Common myeloid progenitor, CD34-positive (primary cell): Measurements from ENCODE around the gene PLPPR1.

Experiments used
- CTCF ChIA-PET: fragments of 350-600 bp; sonication (Branson Sonifier 250); formaldehyde crosslinking; loops from one replicate; lab custom pipeline; 2021; ENCODE audit warnings: antibody characterized with exemption; lab: Charles Lee
- POLR2A ChIA-PET: fragments of 350-600 bp; sonication (Branson Sonifier 250); formaldehyde crosslinking; loops from one replicate; lab custom pipeline; 2021; ENCODE audit warnings: antibody characterized with exemption; lab: Charles Lee
- DNase-seq, 3 donors: peaks; one replicate each; pipeline versions ENCODE4 v3.0.0 to v3.0.0-alpha.2; 2013
- H3K27ac ChIP-seq, 2 experiments: 1 replicate in 1 of 2; 2 replicates in 1 of 2; pipeline ENCODE4 v1.7.0; 2013; ENCODE audit warnings: inconsistent platforms in 2 of 2, low read length in 2 of 2, mild to moderate bottlenecking in 2 of 2, low read depth in 1 of 2, moderate library complexity in 1 of 2; ENCODE audit not compliant: severe bottlenecking in 2 of 2, insufficient read depth in 1 of 2, poor library complexity in 1 of 2
- H3K27me3 ChIP-seq, 5 experiments: replicated peaks in 2 of 5; 1 replicate in 3 of 5; 2 replicates in 2 of 5; pipeline versions ENCODE4 v1.6.1 to v1.7.0; 2013; ENCODE audit warnings: low read length in 4 of 5, mild to moderate bottlenecking in 2 of 5, moderate library complexity in 2 of 5, inconsistent platforms in 1 of 5; ENCODE audit not compliant: insufficient read depth in 5 of 5, control insufficient read depth in 4 of 5
- H3K36me3 ChIP-seq, 4 experiments: 1 replicate in 2 of 4; 2 replicates in 2 of 4; pipeline versions ENCODE4 v1.6.1 to v1.7.0; 2013; ENCODE audit warnings: low read length in 3 of 4, control low read depth in 1 of 4, mild to moderate bottlenecking in 1 of 4; ENCODE audit not compliant: control insufficient read depth in 4 of 4, insufficient read depth in 4 of 4
- H3K4me1 ChIP-seq, 4 experiments: 1 replicate in 3 of 4; 2 replicates in 1 of 4; pipeline versions ENCODE4 v1.6.1 to v1.7.1; 2013; ENCODE audit warnings: low read length in 3 of 4, mild to moderate bottlenecking in 3 of 4, control low read depth in 1 of 4, inconsistent platforms in 1 of 4, moderate library complexity in 1 of 4; ENCODE audit not compliant: control insufficient read depth in 4 of 4, insufficient read depth in 4 of 4; ENCODE audit errors: control extremely low read depth in 1 of 4
- H3K4me3 ChIP-seq, 7 experiments: 1 replicate in 4 of 7; 2 replicates in 3 of 7; pipeline versions ENCODE4 v1.5.1 to v1.7.0; 2013; ENCODE audit warnings: mild to moderate bottlenecking in 7 of 7, low read length in 6 of 7, moderate library complexity in 6 of 7, inconsistent platforms in 2 of 7, low read depth in 2 of 7, control low read depth in 1 of 7; ENCODE audit not compliant: insufficient read depth in 4 of 7, control insufficient read depth in 1 of 7; ENCODE audit errors: extremely low read depth in 1 of 7
- H3K9me3 ChIP-seq, 5 experiments: 1 replicate in 4 of 5; 2 replicates in 1 of 5; pipeline versions ENCODE4 v1.6.1 to v1.7.1; 2013; ENCODE audit warnings: low read length in 4 of 5, mild to moderate bottlenecking in 2 of 5, inconsistent platforms in 1 of 5, low read depth in 1 of 5, moderate library complexity in 1 of 5; ENCODE audit not compliant: control insufficient read depth in 4 of 5, insufficient read depth in 2 of 5; ENCODE audit errors: control extremely low read depth in 1 of 5
- WGBS: methylation state at CpG from one replicate; pipeline ENCODE4 v1.1.5; 2013; ENCODE audit not compliant: insufficient coverage; 5-methylcytosine and 5-hydroxymethylcytosine counted together

The PLPPR1 gene

GRCh38 chr9:101354765-101355708 is 326.5 kb downstream of the PLPPR1 start:
- WGBS, result 71% methylated on average over 6 of the region's 7 CpGs
- ChIA-PET CTCF (no interaction called here), POLR2A (no interaction called here)
- H3K27me3 ChIP-seq, result no peaks in the 10 kb centered on the region
- H3K27ac ChIP-seq, result no peak overlapping the region
- no peaks in the 10 kb centered on the region for H3K9me3 ChIP-seq
- H3K4me1 ChIP-seq, result no peaks in the 10 kb centered on the region
- DNase-seq, result no peak
- no peak overlapping the region for H3K4me3 ChIP-seq
- no peaks in the 10 kb centered on the region for H3K36me3 ChIP-seq

- H3K27me3 ChIP-seq, result no peaks in the 10 kb centered on the region
- no peaks in the 10 kb centered on the region for H3K9me3 ChIP-seq
- no peak overlapping the region for H3K4me3 ChIP-seq
- H3K36me3 ChIP-seq, result no peaks in the 10 kb centered on the region
- ChIA-PET POLR2A (no interaction called here), CTCF (no interaction called here)
- H3K4me1 ChIP-seq, result no peaks in the 10 kb centered on the region
- no CpG with 5 or more reads among the region's 1 CpG for whole genome bisulfite sequencing
- no peak for DNase-seq
- H3K27ac ChIP-seq, result no peak overlapping the region
Observed at GRCh38 chr9:101356619-101357018, 328.1 kb downstream of the PLPPR1 start.

GRCh38 chr9:101359679-101360078 is 331.2 kb downstream of the PLPPR1 start:
- no peaks in the 10 kb centered on the region for H3K4me1 ChIP-seq
- H3K4me3 ChIP-seq, result no peak overlapping the region
- no peak for DNase-seq
- no CpG with 5 or more reads among the region's 1 CpG for WGBS
- ChIA-PET CTCF (no interaction called here), POLR2A (no interaction called here)
- H3K27me3 ChIP-seq, result no peaks in the 10 kb centered on the region
- no peaks in the 10 kb centered on the region for H3K36me3 ChIP-seq
- H3K9me3 ChIP-seq, result no peaks in the 10 kb centered on the region
- H3K27ac ChIP-seq, result no peak overlapping the region

- CTCF ChIA-PET, result no interaction called here
- no peak for DNase-seq
- H3K4me3 ChIP-seq, result no peak overlapping the region
Observed at GRCh38 chr9:101360647-101361046, 332.1 kb downstream of the PLPPR1 start.

GRCh38 chr9:101362450-101362849 is 333.9 kb downstream of the PLPPR1 start:
- no peaks in the 10 kb centered on the region for H3K27me3 ChIP-seq
- CTCF ChIA-PET, result interaction anchor here (0.9 kb wide), 1 partner anchor 56 kb away, joined by 3 read pairs; no protein-coding TSS in a partner anchor
- H3K4me1 ChIP-seq, result no peaks in the 10 kb centered on the region
- H3K27ac ChIP-seq, result no peak overlapping the region
- H3K9me3 ChIP-seq, result no peaks in the 10 kb centered on the region
- no peaks in the 10 kb centered on the region for H3K36me3 ChIP-seq
- WGBS, result 100% methylated on average over 1 of the region's 5 CpGs
- POLR2A ChIA-PET, result no interaction called here
- no peak for DNase-seq
- no peak overlapping the region for H3K4me3 ChIP-seq

More at GRCh38 chr9:101360647-101361046, 332.1 kb downstream of the PLPPR1 start:
- Histone ChIP-seq H3K27me3 (no peaks in the 10 kb centered on the region), H3K27ac (no peak overlapping the region), H3K9me3 (no peaks in the 10 kb centered on the region), H3K36me3 (no peaks in the 10 kb centered on the region), H3K4me1 (no peaks in the 10 kb centered on the region)
- POLR2A ChIA-PET, result no interaction called here

GRCh38 chr9:101365181-101365580 is 336.7 kb downstream of the PLPPR1 start:
- Histone ChIP-seq H3K27ac (no peak overlapping the region), H3K4me3 (no peak overlapping the region), H3K27me3 (no peaks in the 10 kb centered on the region), H3K9me3 (no peaks in the 10 kb centered on the region), H3K36me3 (no peaks in the 10 kb centered on the region), H3K4me1 (no peaks in the 10 kb centered on the region)
- ChIA-PET CTCF (no interaction called here), POLR2A (no interaction called here)
- no peak for DNase-seq

- H3K9me3 ChIP-seq, result no peaks in the 10 kb centered on the region
- H3K27ac ChIP-seq, result no peak overlapping the region
- WGBS, result 100% methylated on average over 2 of the region's 5 CpGs
- no peaks in the 10 kb centered on the region for H3K4me1 ChIP-seq
- POLR2A ChIA-PET, result no interaction called here
- CTCF ChIA-PET, result no interaction called here
- DNase-seq, result no peak
- no peak overlapping the region for H3K4me3 ChIP-seq
- no peaks in the 10 kb centered on the region for H3K27me3 ChIP-seq
- H3K36me3 ChIP-seq, result no peaks in the 10 kb centered on the region
Observed at GRCh38 chr9:101366038-101366756, 337.7 kb downstream of the PLPPR1 start.
